ENCODE data around the gene KCTD14. TPM values are rescaled to one million over a fixed set of nuclear protein-coding genes. Genes with fewer than 3 reads are reported as not detected.
"Not testable (repeated sequence)": the region's sequence is repeated elsewhere in the genome, so short reads cannot be mapped to it uniquely, and the experiment has no call there.

Gene KCTD14
- total RNA-seq, 2 donors from 2014 or later, result 0.29 to 0.45 TPM

GRCh38 chr11:78025378-78025777 lies 2.3 kb upstream of the KCTD14 start:
- Mint-ChIP-seq H3K27ac (no peak overlapping the region), H3K36me3 (no peaks in the 10 kb centered on the region), H3K4me1 (ENCODE audit: low read depth in 2 of 2) (peaks cover 6 to 7% of the 10 kb centered on the region in 2 donors), H3K27me3 (peaks cover 15 to 19% of the 10 kb centered on the region in 2 donors), H3K9me3 (no peaks in the 10 kb centered on the region), H3K4me3 (no peak overlapping the region)
- DNase-seq (ENCODE audit: low spot score) (no peak), ATAC-seq (no peak)

- peaks cover 15 to 19% of the 10 kb centered on the region in 2 donors for H3K27me3 Mint-ChIP-seq
- H3K4me1 Mint-ChIP-seq (ENCODE audit: low read depth in 2 of 2), result peaks cover 6 to 7% of the 10 kb centered on the region in 2 donors
- H3K4me3 Mint-ChIP-seq, result no peak overlapping the region
- H3K36me3 Mint-ChIP-seq, result no peaks in the 10 kb centered on the region
- H3K9me3 Mint-ChIP-seq, result no peaks in the 10 kb centered on the region
- ATAC-seq, result no peak
- no peak overlapping the region for H3K27ac Mint-ChIP-seq
- DNase-seq (ENCODE audit: low spot score), result no peak
These were observed 350 bp upstream of the KCTD14 start for GRCh38 chr11:78023426-78023825.

DNA sequence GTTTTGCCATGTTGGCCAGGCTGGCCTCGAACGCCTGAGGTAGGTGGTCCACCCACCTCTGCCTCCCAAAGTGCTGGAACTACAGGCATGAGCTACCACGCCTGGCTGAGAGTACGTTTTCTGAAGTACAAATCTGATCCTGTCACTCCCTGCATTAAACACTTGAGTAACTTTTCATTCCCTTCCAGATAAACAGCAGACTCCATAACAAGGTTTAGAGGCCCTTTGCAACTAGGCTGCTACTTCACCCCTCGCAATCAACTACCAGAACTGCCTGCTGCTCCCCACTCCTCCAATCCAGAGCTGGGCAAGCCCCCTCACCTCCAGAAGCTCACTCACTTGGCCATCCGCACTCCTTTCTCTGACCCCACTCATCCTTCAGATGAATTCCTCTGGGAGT lies 1.5 kb downstream of the KCTD14 start:
- Mint-ChIP-seq H3K27ac (no peak overlapping the region), H3K9me3 (no peaks in the 10 kb centered on the region), H3K4me3 (no peak overlapping the region), H3K27me3 (peaks cover 15 to 19% of the 10 kb centered on the region in 2 donors), H3K4me1 (ENCODE audit: low read depth in 2 of 2) (peaks cover 6 to 7% of the 10 kb centered on the region in 2 donors), H3K36me3 (no peaks in the 10 kb centered on the region)
- DNase-seq (ENCODE audit: low spot score), result no peak
- no peak for ATAC-seq

- no peak for DNase-seq (ENCODE audit: low spot score)
- no peak overlapping the region for H3K4me3 Mint-ChIP-seq
These were observed 2.8 kb downstream of the KCTD14 start for GRCh38 chr11:78020246-78020645.

DNA sequence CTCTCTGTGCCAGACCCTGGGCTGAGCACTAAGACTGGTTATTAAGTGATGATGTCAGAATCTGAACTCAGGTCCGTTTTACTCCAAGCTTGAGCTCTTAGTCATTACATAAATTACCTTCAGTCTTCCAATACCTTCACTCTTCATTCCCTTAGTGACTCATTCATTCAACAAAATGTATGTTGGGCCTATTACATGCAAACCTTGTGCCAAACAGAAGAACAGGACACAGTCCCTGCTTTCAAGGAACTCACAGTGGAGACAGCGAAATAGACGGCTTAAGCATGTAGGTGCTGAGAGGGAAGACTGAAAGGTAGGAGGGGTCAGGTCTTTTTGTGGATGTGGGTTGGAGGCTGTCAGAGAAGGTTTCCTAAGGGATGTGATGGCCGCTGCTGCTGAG lies 3.3 kb downstream of the KCTD14 start:
- DNase-seq (ENCODE audit: low spot score), result no peak
- peaks cover 15 to 19% of the 10 kb centered on the region in 2 donors for H3K27me3 Mint-ChIP-seq
- no peaks in the 10 kb centered on the region for H3K9me3 Mint-ChIP-seq
- H3K4me3 Mint-ChIP-seq, result no peak overlapping the region
- no peak overlapping the region for H3K27ac Mint-ChIP-seq
- no peak for ATAC-seq
- H3K4me1 Mint-ChIP-seq (ENCODE audit: low read depth in 2 of 2), result peaks cover 6 to 7% of the 10 kb centered on the region in 2 donors
- H3K36me3 Mint-ChIP-seq, result no peaks in the 10 kb centered on the region

More at GRCh38 chr11:78020246-78020645, 2.8 kb downstream of the KCTD14 start:
- ATAC-seq, result no peak
- no peaks in the 10 kb centered on the region for H3K36me3 Mint-ChIP-seq
- H3K27me3 Mint-ChIP-seq, result peaks cover 15 to 19% of the 10 kb centered on the region in 2 donors
- peaks cover 6 to 7% of the 10 kb centered on the region in 2 donors for H3K4me1 Mint-ChIP-seq (ENCODE audit: low read depth in 2 of 2)
- H3K27ac Mint-ChIP-seq, result no peak overlapping the region
- H3K9me3 Mint-ChIP-seq, result no peaks in the 10 kb centered on the region

- no peaks in the 10 kb centered on the region for H3K36me3 Mint-ChIP-seq
- no peak overlapping the region for H3K27ac Mint-ChIP-seq
- DNase-seq (ENCODE audit: low spot score) (no peak), ATAC-seq (no peak)
- no peak overlapping the region for H3K4me3 Mint-ChIP-seq
- H3K27me3 Mint-ChIP-seq, result peaks cover 0 to 2% of the 10 kb centered on the region in 2 donors
- H3K4me1 Mint-ChIP-seq (ENCODE audit: low read depth in 2 of 2), result no peaks in the 10 kb centered on the region
- no peaks in the 10 kb centered on the region for H3K9me3 Mint-ChIP-seq
These were observed 7.2 kb downstream of the KCTD14 start for GRCh38 chr11:78015878-78016277.

DNA sequence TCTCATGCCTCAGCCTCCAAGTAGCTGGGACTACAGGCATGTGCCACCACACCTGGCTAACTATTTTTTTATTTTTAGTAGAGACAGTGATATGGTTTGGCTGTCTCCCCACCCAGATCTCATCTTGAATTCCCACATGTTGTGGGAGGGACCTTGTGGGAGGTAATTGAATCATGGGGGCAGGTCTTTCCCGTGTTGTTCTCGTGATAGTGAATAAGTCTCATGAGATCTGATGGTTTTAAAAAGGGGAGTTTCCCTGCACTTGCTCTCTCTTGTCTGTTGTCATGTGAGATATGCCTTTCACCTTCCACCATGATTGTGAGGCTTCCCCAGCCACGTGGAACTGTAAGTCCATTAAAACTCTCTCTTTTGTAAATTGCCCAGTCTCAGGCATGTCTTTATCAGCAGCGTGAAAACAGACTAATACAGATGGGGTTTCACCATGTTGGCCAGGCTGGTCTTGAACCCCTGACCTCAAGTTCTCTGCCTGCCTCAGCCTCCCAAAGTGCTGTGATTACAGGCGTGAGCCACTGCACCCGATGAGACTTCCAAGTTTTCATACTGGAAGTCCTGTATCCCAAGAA lies 8.0 kb downstream of the KCTD14 start:
- H3K9me3 Mint-ChIP-seq; H3K36me3 Mint-ChIP-seq; H3K27ac Mint-ChIP-seq; DNase-seq (ENCODE audit: low spot score); H3K4me1 Mint-ChIP-seq (ENCODE audit: low read depth in 2 of 2); ATAC-seq; H3K27me3 Mint-ChIP-seq; H3K4me3 Mint-ChIP-seq: not testable (repeated sequence)

DNA sequence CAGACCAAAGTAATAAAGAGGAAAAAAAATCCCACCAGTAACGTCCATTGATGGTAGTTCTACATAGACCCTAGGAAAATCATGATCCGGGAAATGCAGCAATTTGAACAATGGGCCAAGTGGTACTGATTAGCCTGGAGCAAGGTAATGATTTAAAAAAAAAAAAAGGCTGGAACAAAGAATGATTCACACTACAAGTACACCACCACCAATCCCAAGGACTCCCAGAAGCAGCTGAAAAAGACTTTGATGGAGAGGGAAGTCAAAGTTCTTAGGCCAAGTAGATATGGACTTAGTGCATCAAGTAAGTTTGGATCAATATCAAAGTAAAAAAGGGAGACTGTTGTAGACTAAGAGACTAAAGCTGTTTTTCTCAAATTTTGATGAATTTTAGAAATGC lies 11.8 kb downstream of the KCTD14 start:
- Mint-ChIP-seq H3K36me3 (no peaks in the 10 kb centered on the region), H3K27ac (no peak overlapping the region), H3K4me3 (no peak overlapping the region), H3K9me3 (no peaks in the 10 kb centered on the region), H3K27me3 (peaks cover 0 to 7% of the 10 kb centered on the region in 2 donors), H3K4me1 (ENCODE audit: low read depth in 2 of 2) (no peaks in the 10 kb centered on the region)
- ATAC-seq (no peak), DNase-seq (ENCODE audit: low spot score) (no peak)

DNA sequence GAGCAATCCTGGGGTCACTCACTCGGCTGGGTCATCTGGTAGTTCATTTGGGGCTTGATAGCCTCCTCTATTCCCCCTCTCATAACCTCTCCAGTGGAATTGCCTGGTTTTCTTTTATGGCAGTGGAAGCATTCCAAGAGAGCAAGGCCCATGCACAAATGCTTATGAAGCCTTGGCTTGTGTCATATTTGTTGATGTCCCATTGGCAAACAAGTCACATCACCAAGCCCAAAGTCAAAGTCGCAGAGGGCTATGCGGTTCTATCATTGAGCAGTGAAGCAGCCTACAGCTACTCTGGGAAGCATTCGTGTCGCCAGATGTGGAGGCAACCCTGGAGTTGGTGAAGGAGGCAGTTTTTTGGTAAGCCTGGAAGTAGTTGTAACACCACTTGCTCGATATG lies 12.3 kb downstream of the KCTD14 start:
- Mint-ChIP-seq H3K27ac (no peak overlapping the region), H3K9me3 (no peaks in the 10 kb centered on the region), H3K4me1 (ENCODE audit: low read depth in 2 of 2) (no peaks in the 10 kb centered on the region), H3K36me3 (no peaks in the 10 kb centered on the region), H3K27me3 (peaks cover 0 to 7% of the 10 kb centered on the region in 2 donors), H3K4me3 (no peak overlapping the region)
- no peak for ATAC-seq
- no peak for DNase-seq (ENCODE audit: low spot score)

DNA sequence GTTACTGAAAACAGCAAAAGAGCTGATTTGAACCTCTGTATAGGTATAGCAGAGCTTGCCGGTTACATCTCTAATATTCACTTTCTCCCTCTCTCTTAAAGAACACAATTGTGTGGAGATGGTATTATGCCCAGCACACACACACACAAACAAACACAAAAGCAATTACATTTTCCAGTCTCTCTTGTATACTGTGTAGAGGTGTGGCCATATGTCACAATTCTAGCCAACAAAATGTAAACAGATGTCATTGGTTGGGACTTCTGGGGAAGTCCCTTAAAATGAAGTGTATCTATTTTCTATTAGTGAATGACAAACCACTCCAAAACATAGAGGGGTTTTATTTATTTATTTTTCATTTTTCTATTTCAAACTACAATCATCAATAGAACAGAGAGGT lies 12.8 kb downstream of the KCTD14 start:
- H3K9me3 Mint-ChIP-seq, result no peaks in the 10 kb centered on the region
- no peaks in the 10 kb centered on the region for H3K4me1 Mint-ChIP-seq (ENCODE audit: low read depth in 2 of 2)
- peaks cover 0 to 7% of the 10 kb centered on the region in 2 donors for H3K27me3 Mint-ChIP-seq
- no peaks in the 10 kb centered on the region for H3K36me3 Mint-ChIP-seq
- no peak overlapping the region for H3K4me3 Mint-ChIP-seq
- no peak overlapping the region for H3K27ac Mint-ChIP-seq
- DNase-seq (ENCODE audit: low spot score), result no peak
- no peak for ATAC-seq

DNA sequence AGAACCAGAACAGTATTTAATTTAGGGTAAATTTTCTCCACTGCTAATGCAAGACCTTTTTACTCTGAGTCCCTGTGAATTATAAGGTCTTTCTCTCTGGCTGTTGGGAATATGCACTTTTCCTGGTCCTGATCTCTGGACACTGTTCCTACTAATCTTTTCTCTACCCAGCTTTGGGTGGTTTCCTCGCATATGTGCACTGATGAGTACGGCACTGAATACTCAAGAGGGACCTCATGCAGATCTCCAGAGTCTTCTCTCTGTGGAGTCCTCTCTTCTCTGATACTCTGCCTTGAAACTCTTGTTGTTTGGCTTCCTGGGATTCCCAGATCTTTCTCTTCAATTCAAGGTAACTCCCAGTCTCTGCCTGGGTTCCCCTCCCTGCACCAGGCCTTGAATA lies 14.0 kb downstream of the KCTD14 start:
- no peak overlapping the region for H3K27ac Mint-ChIP-seq

GRCh38 chr11:78000193-78000592 lies 22.9 kb downstream of the KCTD14 start:
- Mint-ChIP-seq H3K27ac (no peak overlapping the region), H3K36me3 (no peaks in the 10 kb centered on the region), H3K4me1 (ENCODE audit: low read depth in 2 of 2) (peaks cover 3% of the 10 kb centered on the region in 2 donors), H3K27me3 (peaks cover 6 to 7% of the 10 kb centered on the region in 2 donors), H3K9me3 (no peaks in the 10 kb centered on the region), H3K4me3 (no peak overlapping the region)
- peak; percentile 67 to 77 for ATAC-seq
- no peak for DNase-seq (ENCODE audit: low spot score)

More for the DNA sequence above, 14.0 kb downstream of the KCTD14 start:
- ATAC-seq (no peak), DNase-seq (ENCODE audit: low spot score) (no peak)
- no peaks in the 10 kb centered on the region for H3K4me1 Mint-ChIP-seq (ENCODE audit: low read depth in 2 of 2)
- no peak overlapping the region for H3K4me3 Mint-ChIP-seq
- peaks cover 0 to 5% of the 10 kb centered on the region in 2 donors for H3K27me3 Mint-ChIP-seq
- H3K36me3 Mint-ChIP-seq, result no peaks in the 10 kb centered on the region
- no peaks in the 10 kb centered on the region for H3K9me3 Mint-ChIP-seq

GRCh38 chr11:77999446-78000030 lies 23.5 kb downstream of the KCTD14 start:
- Mint-ChIP-seq H3K36me3 (no peaks in the 10 kb centered on the region), H3K4me3 (no peak overlapping the region), H3K27me3 (peaks cover 6 to 7% of the 10 kb centered on the region in 2 donors), H3K9me3 (no peaks in the 10 kb centered on the region), H3K27ac (no peak overlapping the region), H3K4me1 (ENCODE audit: low read depth in 2 of 2) (peaks cover 6 to 7% of the 10 kb centered on the region in 2 donors)
- ATAC-seq (no peak), DNase-seq (ENCODE audit: low spot score) (no peak)

DNA sequence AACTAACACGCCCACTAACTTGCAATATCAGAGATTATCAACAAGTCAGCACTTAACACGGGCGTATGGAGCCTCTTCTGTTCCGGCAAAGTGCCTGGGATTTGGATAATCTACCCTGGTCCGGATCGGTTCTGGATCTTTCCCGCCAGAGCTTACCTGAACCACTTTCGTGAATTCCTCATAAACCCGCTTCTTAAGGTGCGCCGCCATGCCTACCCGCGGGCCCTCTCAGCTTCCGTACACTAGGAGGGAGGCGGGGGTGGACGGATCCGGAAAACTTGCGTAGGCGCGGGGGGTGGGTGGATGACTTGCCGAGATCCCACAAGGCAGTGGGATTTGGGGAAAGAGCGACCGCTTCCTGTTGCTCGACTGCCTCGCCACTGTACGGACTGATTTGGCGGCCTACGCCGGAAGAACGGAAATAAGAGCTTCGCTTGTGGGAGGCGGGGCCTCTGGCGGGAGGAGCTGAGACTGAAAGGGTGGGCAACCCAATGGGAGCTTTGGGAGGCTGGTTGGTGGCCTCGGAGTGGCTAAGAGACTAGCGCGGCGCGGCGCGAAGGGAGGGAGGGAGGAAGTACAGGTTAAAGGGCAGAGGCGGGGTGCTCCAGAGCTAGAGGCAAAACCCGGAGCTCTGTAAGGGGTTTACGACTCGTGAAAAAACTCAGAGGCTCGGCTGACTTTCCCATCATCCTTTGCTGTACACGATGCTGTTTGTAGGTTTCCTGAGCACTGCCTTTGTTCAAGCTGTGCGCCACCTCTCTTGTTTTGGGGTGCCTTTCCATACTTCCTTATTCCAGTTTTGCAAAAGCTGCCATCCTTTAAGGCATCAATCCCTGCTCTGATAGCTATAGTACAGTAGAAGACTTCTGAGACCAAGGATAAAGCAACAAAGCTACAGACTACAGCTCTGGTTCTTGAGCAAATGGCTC lies 28.4 kb downstream of the KCTD14 start, which contains the start of gene INTS4:
TSS of gene INTS4 (minus strand) at position 235 of the 929 bp plus-strand sequence. CDS start at position 210, 25 bp downstream.
- ATAC-seq (peak; percentile 99 to 100), DNase-seq (ENCODE audit: low spot score) (peak; percentile 99)
- peak within 1 kb of the TSS; percentile 80 for H3K4me3 Mint-ChIP-seq
- peak within 1 kb of the TSS; percentile 78 to 91 for H3K27ac Mint-ChIP-seq
- H3K4me1 Mint-ChIP-seq (ENCODE audit: low read depth in 2 of 2), result peaks cover 17 to 22% of the 10 kb centered on the region in 2 donors
- no peaks in the 10 kb centered on the region for H3K9me3 Mint-ChIP-seq
- peaks cover 5% of the 10 kb centered on the region for H3K36me3 Mint-ChIP-seq
- H3K27me3 Mint-ChIP-seq, result no peaks in the 10 kb centered on the region

Data from natural killer cell treated with Interleukin-12 subunit alpha and Interleukin-12 subunit beta and Interleukin-15 and Interleukin-18, amount 100 ng/mL, for 72 hours (primary cell).